Activated naive CD4-positive, alpha-beta T cell treated with anti-CD3 and anti-CD28 coated beads for 36 hours (primary cell): ENCODE data around the gene PITX2. TPM values are rescaled to one million over a fixed set of nuclear protein-coding genes. Genes with fewer than 3 reads are reported as not detected.

ENCODE experiments used
- total RNA-seq, 2 experiments: library from RNA; stranded (reverse); gene quantifications; one replicate each; pipeline ENCODE4 v1.2.3, GENCODE V29; 2021

Gene PITX2
- total RNA-seq, 2 experiments from 2014 or later, result not detected

Other genes with a start within 250 kb of the PITX2 start
- not detected for gene ENPEP, start 146.9 kb downstream of the PITX2 start, total RNA-seq